OCI-LY1 (cell line): ENCODE measurements around the gene AHCTF1.

Experiments used
- H2AFZ ChIP-seq: fragments of 200-600 bp; sonication (generic), shearing (Covaris generic); 2 replicates; pipeline ENCODE4 v1.6.0; 2014; ENCODE audit warnings: antibody characterized with exemption, mild to moderate bottlenecking, low read length
- H3F3A ChIP-seq: fragments of 200-600 bp; sonication (generic), shearing (Covaris generic); 2 replicates; pipeline ENCODE4 v1.6.0; 2014; ENCODE audit warnings: mild to moderate bottlenecking, antibody characterized with exemption, low read length, moderate library complexity; ENCODE audit not compliant: insufficient read depth
- H3K27ac ChIP-seq: fragments of 200-600 bp; sonication (generic); 2 replicates; pipeline ENCODE4 v1.5.1; 2014; ENCODE audit warnings: low read length, mixed run types, mild to moderate bottlenecking, low read depth; ENCODE audit not compliant: poor library complexity, severe bottlenecking
- H3K27me3 ChIP-seq: fragments of 200-600 bp; sonication (generic); 2 replicates; pipeline ENCODE4 v1.6.0; 2014; ENCODE audit warnings: antibody characterized with exemption, mild to moderate bottlenecking, low read length, moderate library complexity; ENCODE audit not compliant: insufficient read depth
- H3K36me3 ChIP-seq: fragments of 200-600 bp; sonication (generic); 2 replicates; pipeline ENCODE4 v1.6.1; 2014; ENCODE audit warnings: mild to moderate bottlenecking, antibody characterized with exemption, low read length, moderate library complexity, mixed read lengths; ENCODE audit not compliant: insufficient read depth
- H3K4me1 ChIP-seq: fragments of 200-600 bp; sonication (generic); 2 replicates; pipeline ENCODE4 v1.5.1; 2014; ENCODE audit warnings: mild to moderate bottlenecking, low read length, moderate library complexity; ENCODE audit not compliant: insufficient read depth, severe bottlenecking
- H3K4me2 ChIP-seq: fragments of 200-600 bp; sonication (generic), shearing (Covaris generic); 2 replicates; pipeline ENCODE4 v1.6.1; 2014; ENCODE audit warnings: low read length
- H3K4me3 ChIP-seq: fragments of 200-600 bp; sonication (generic); 2 replicates; pipeline ENCODE4 v1.5.1; 2014; ENCODE audit warnings: low read length, low read depth, mild to moderate bottlenecking, mixed read lengths; ENCODE audit not compliant: poor library complexity, severe bottlenecking
- H3K79me2 ChIP-seq: fragments of 200-600 bp; shearing (Covaris generic); 2 replicates; pipeline ENCODE4 v1.6.1; 2016; ENCODE audit warnings: mixed run types, low read length, mixed read lengths; ENCODE audit not compliant: insufficient read depth
- H3K9ac ChIP-seq: fragments of 200-600 bp; sonication (generic), shearing (Covaris generic); 2 replicates; pipeline ENCODE4 v1.6.1; 2014; ENCODE audit warnings: mild to moderate bottlenecking, low read length, mixed read lengths
- H3K9me2 ChIP-seq: fragments of 200-600 bp; sonication (generic), shearing (Covaris generic); 2 replicates; pipeline ENCODE4 v1.6.1; 2014; ENCODE audit warnings: low read depth, mild to moderate bottlenecking, low read length, mixed read lengths
- H3K9me3 ChIP-seq: fragments of 200-600 bp; shearing (Covaris generic); 2 replicates; pipeline ENCODE4 v1.6.1; 2014; ENCODE audit warnings: low read length, mixed read lengths
- H4K20me1 ChIP-seq: fragments of 200-600 bp; sonication (generic), shearing (Covaris generic); 2 replicates; pipeline ENCODE4 v1.6.0; 2016; ENCODE audit warnings: mild to moderate bottlenecking, low read length; ENCODE audit not compliant: insufficient read depth
- CTCF ChIP-seq: fragments of 200-600 bp; sonication (generic), shearing (Covaris generic); IDR thresholded peaks from 2 replicates; pipeline ENCODE4 v1.5.1; 2017; ENCODE audit warnings: mild to moderate bottlenecking, antibody characterized with exemption, low read length, moderate library complexity, mixed read lengths
- EZH2 ChIP-seq: fragments of 200-600 bp; sonication (generic), shearing (Covaris generic); IDR thresholded peaks from 2 replicates; pipeline ENCODE4 v1.8.0; 2017; ENCODE audit warnings: borderline replicate concordance, mixed run types, mild to moderate bottlenecking, antibody characterized with exemption, low read length, moderate library complexity, mixed read lengths

AHCTF1 gene

GRCh38 chr1:246790364-246790763 is 141.4 kb downstream of the AHCTF1 start:
- Histone ChIP-seq H3K4me3 (no peak overlapping the region), H2AFZ (no peak overlapping the region), H3K4me1 (peaks cover 4% of the 10 kb centered on the region), H3K9me3 (peaks cover 4% of the 10 kb centered on the region; the same call in 1 of the 2 replicates), H3K27me3 (peaks cover 13% of the 10 kb centered on the region; the same call in 1 of the 2 replicates), H3K9me2 (no peaks in the 10 kb centered on the region), H3K4me2 (no peak overlapping the region), H3K27ac (no peak overlapping the region), H3K79me2 (no peaks in the 10 kb centered on the region), H3K9ac (no peak overlapping the region), H3K36me3 (no peaks in the 10 kb centered on the region), H3F3A (no peaks in the 10 kb centered on the region), H4K20me1 (no peaks in the 10 kb centered on the region)
- no peak for TF ChIP-seq CTCF
- TF ChIP-seq EZH2 = no peak

GRCh38 chr1:246789454-246790339 is 142.1 kb downstream of the AHCTF1 start:
- Histone ChIP-seq H3K27ac (no peak overlapping the region), H4K20me1 (no peaks in the 10 kb centered on the region), H3K27me3 (peaks cover 7% of the 10 kb centered on the region; the same call in 1 of the 2 replicates), H3K36me3 (no peaks in the 10 kb centered on the region), H3F3A (no peaks in the 10 kb centered on the region), H2AFZ (no peak overlapping the region), H3K79me2 (no peaks in the 10 kb centered on the region), H3K9me2 (no peaks in the 10 kb centered on the region), H3K9ac (no peak overlapping the region), H3K4me3 (no peak overlapping the region), H3K4me1 (peaks cover 10% of the 10 kb centered on the region), H3K9me3 (peaks cover 4% of the 10 kb centered on the region; the same call in 1 of the 2 replicates), H3K4me2 (no peak overlapping the region)
- no peak for TF ChIP-seq CTCF
- TF ChIP-seq EZH2 = no peak
